Pancreas (tissue), 10 donors: Measurements from ENCODE around the gene WDR11. TPM values are rescaled to one million over a fixed set of nuclear protein-coding genes. Genes with fewer than 3 reads are reported as not detected.

Experiments
- ATAC-seq, 4 donors: fragments of 200-7000 bp; cut with Tn5 transposase; one replicate each; pipeline versions ENCODE4 v1.8.0 to v1.9.1; 2020; ENCODE audit warnings: mild to moderate bottlenecking in 4 of 4, moderate library complexity in 4 of 4
- DNase-seq, 6 donors: peaks; one replicate each; pipeline ENCODE4 v3.0.0-alpha.2; 2020
- FAIRE-seq: peaks from 2 replicates; lab custom pipeline; 2012; peaks lifted over from hg19 to GRCh38; lab: Jason Lieb, UNC
- H3K27ac ChIP-seq, 4 donors: fragments of 200-600 bp; sonication (generic); 1 replicate in 3 of 4; 2 replicates in 1 of 4; pipeline versions ENCODE4 v1.5.0 to v1.8.0; 2020
- H3K27me3 ChIP-seq, 4 donors: fragments of 200-600 bp; one replicate each; pipeline ENCODE4 v1.8.0; 2021
- H3K36me3 ChIP-seq, 3 donors: fragments of 200-600 bp; sonication (generic) in 1 of 3; one replicate each; pipeline versions ENCODE4 v1.5.0 to v1.8.0; 2020 to 2021
- H3K4me1 ChIP-seq, 3 donors: fragments of 200-600 bp; one replicate each; pipeline ENCODE4 v1.8.0; 2021
- H3K4me3 ChIP-seq, 4 donors: fragments of 200-600 bp; sonication (generic) in 2 of 4; one replicate each; pipeline versions ENCODE4 v1.5.0 to v1.8.0; 2020 to 2021
- H3K9me3 ChIP-seq, 4 donors: fragments of 200-600 bp; one replicate each; pipeline ENCODE4 v1.8.0; 2021
- CTCF ChIP-seq, 4 donors: fragments of 200-600 bp; sonication (generic) in 3 of 4; IDR thresholded peaks; one replicate each; pipeline versions ENCODE4 v1.5.0 to v1.8.0; 2021; ENCODE audit warnings: antibody characterized with exemption in 4 of 4
- WGBS, 2 donors: extraction: QIAGEN DNeasy Blood & Tissue Kit; methylation state at CpG; one replicate each; pipeline ENCODE4 v1.1.7; 2013; 5-methylcytosine and 5-hydroxymethylcytosine counted together
- intact Hi-C, 3 donors: fragments of 100-400 bp; cut with DNase I; formaldehyde crosslinking; loops; one replicate each; pipeline versions ENCODE4 v1.11.1 to v1.14.2; 2022
- polyA plus RNA-seq, 2 donors: library from polyadenylated mRNA; stranded (reverse); fragments of 200-250 nt; gene quantifications; one replicate each; pipeline ENCODE4 v1.2.3, GENCODE V29; 2013
- total RNA-seq, 6 donors: library from RNA; stranded (reverse); fragmentation: NEBNext Ultra II Directional in 4 of 6; extraction: Animal tissue kit (Norgen Biotek cat#: 25700) in 4 of 6; gene quantifications; one replicate each; pipeline versions ENCODE4 v1.2.1 to v1.2.4, GENCODE V29; 2021 to 2023
- donor health status: healthy with polysubstance abuse.
- donor health status: DM: no; HTN: no; CAD: no; lungs with moderate emphysema.
- donor health status: DM: no; HTN: no; CAD: no.
- donor health status: control.
- donor health status: control.
- donor health status: Bipolar disorder and iron deficiency.
- donor health status: DM: yes; HTN: yes; CAD: no.
- donor health status: DM: no; HTN: no; CAD: no.
- donor health status: DM: no; HTN: no; CAD: no.
- donor health status: DM: yes; HTN: yes; CAD: no.

The WDR11 gene
- total and polyA plus RNA-seq, 8 donors = 14.8 to 30.5 (median 18.3) TPM

- WGBS, 2 donors = 72 to 80% methylated on average over 7 of the region's 7 CpGs
- Histone ChIP-seq H3K27ac (peak overlapping the region in 2 of 4 donors; percentile 47 to 62), H3K36me3 (no peaks in the 10 kb centered on the region), H3K4me3 (no peak overlapping the region), H3K9me3 (no peaks in the 10 kb centered on the region), H3K27me3 (peaks cover 0 to 6% (median 0%) of the 10 kb centered on the region in 4 donors), H3K4me1 (peaks cover 0 to 5% (median 4%) of the 10 kb centered on the region in 3 donors)
- FAIRE-seq (no peak), DNase-seq (no peak), ATAC-seq (no peak)
- intact Hi-C loops = loop anchor here in 2 of 3 donors (5.0 to 10.0 kb wide), 4 partner anchors 658 to 948 kb away; no protein-coding TSS in a partner anchor
- no peak for TF ChIP-seq CTCF (IDR thresholded peaks at IDR 0.05)
These were observed 95.3 kb downstream of the WDR11 start for GRCh38 chr10:120946497-120946896.

- peak overlapping the region in 3 of 4 donors; percentile 15 to 43 (median 32) for H3K4me3 ChIP-seq
- DNase-seq (peak; percentile 29 to 90 (median 69)), ATAC-seq (peak; percentile 84 to 95 (median 93)), FAIRE-seq (no peak)
- intact Hi-C loops = loop anchor here in 2 of 3 donors (5.0 to 10.0 kb wide), 4 partner anchors 656 to 946 kb away; no protein-coding TSS in a partner anchor
- H3K27me3 ChIP-seq = peaks cover 0 to 6% (median 0%) of the 10 kb centered on the region in 4 donors
- TF ChIP-seq CTCF (IDR thresholded peaks at IDR 0.05) = peak; percentile 77 to 90 (median 84)
- H3K4me1 ChIP-seq = peaks cover 0 to 5% (median 4%) of the 10 kb centered on the region in 3 donors
- WGBS, 2 donors = 6 to 8% methylated on average over 47 of the region's 47 CpGs
- H3K9me3 ChIP-seq = no peaks in the 10 kb centered on the region
- H3K27ac ChIP-seq = no peak overlapping the region
- H3K36me3 ChIP-seq = no peaks in the 10 kb centered on the region
These were observed 97.9 kb downstream of the WDR11 start for GRCh38 chr10:120948889-120949608.

GRCh38 chr10:120949609-120950031, 98.5 kb downstream of the WDR11 start:
- Histone ChIP-seq H3K4me3 (peak overlapping the region in 1 of 4 donors; percentile 43), H3K27me3 (peaks cover 0 to 10% (median 0%) of the 10 kb centered on the region in 4 donors), H3K36me3 (no peaks in the 10 kb centered on the region), H3K4me1 (peaks cover 0 to 5% (median 4%) of the 10 kb centered on the region in 3 donors), H3K27ac (no peak overlapping the region), H3K9me3 (no peaks in the 10 kb centered on the region)
- no peak for TF ChIP-seq CTCF (IDR thresholded peaks at IDR 0.05)
- 46 to 54% methylated on average over 28 of the region's 28 CpGs for WGBS, 2 donors
- ATAC-seq = peak in 2 of 4 donors; percentile 12 to 24
- no peak for FAIRE-seq
- DNase-seq = no peak
- intact Hi-C loops = loop anchor here in 2 of 3 donors (5.0 to 10.0 kb wide), 5 partner anchors 655 to 945 kb away; no protein-coding TSS in a partner anchor

- DNase-seq (no peak), FAIRE-seq (no peak), ATAC-seq (no peak)
- WGBS, 2 donors = 7 to 10% methylated on average over 24 of the region's 24 CpGs
- Histone ChIP-seq H3K27me3 (peaks cover 0 to 13% (median 0%) of the 10 kb centered on the region in 4 donors), H3K4me3 (no peak overlapping the region), H3K9me3 (no peaks in the 10 kb centered on the region), H3K4me1 (peaks cover 0 to 5% (median 4%) of the 10 kb centered on the region in 3 donors), H3K27ac (no peak overlapping the region), H3K36me3 (no peaks in the 10 kb centered on the region)
- TF ChIP-seq CTCF (IDR thresholded peaks at IDR 0.05) = no peak
- intact Hi-C loops = loop anchor here in 1 of 3 donors (10.0 kb wide), 1 partner anchor 665 kb away; no protein-coding TSS in a partner anchor
These were observed 98.9 kb downstream of the WDR11 start for GRCh38 chr10:120950051-120950561.
